OCI-LY3 (cell line): Measurements from ENCODE around the gene ZNF778.

Experiments
- H2AFZ ChIP-seq: fragments of 200-600, 300-600 bp; shearing (Covaris generic); 2 replicates; pipeline ENCODE4 v1.6.0; 2014; ENCODE audit warnings: antibody characterized with exemption, low read depth, low read length
- H3K27ac ChIP-seq: fragments of 200-600, 300-600 bp; sonication (generic); 2 replicates; pipeline ENCODE4 v1.5.1; 2014; ENCODE audit warnings: mild to moderate bottlenecking, low read length, moderate library complexity, mixed read lengths
- H3K27me3 ChIP-seq: fragments of 200-600, 300-600 bp; sonication (generic); 2 replicates; pipeline ENCODE4 v1.6.1; 2014; ENCODE audit warnings: low read depth, low read length, mixed read lengths
- H3K36me3 ChIP-seq: fragments of 200-600, 300-600 bp; sonication (generic); replicated peaks from 2 replicates; pipeline ENCODE3; 2014; ENCODE audit warnings: low read depth, low read length, mixed read lengths
- H3K4me1 ChIP-seq: fragments of 300-600, 200-600 bp; sonication (generic); 2 replicates; pipeline ENCODE4 v1.6.1; 2014; ENCODE audit warnings: low read length, mixed read lengths
- H3K4me2 ChIP-seq: fragments of 200-600, 300-600 bp; sonication (generic); 2 replicates; pipeline ENCODE4 v1.6.1; 2014; ENCODE audit warnings: low read length, mixed read lengths
- H3K4me3 ChIP-seq: fragments of 300-600, 200-600 bp; sonication (generic); 2 replicates; pipeline ENCODE4 v1.5.1; 2014; ENCODE audit warnings: antibody characterized with exemption, mild to moderate bottlenecking, low read length, moderate library complexity
- H3K79me2 ChIP-seq: fragments of 300-600, 200-600 bp; shearing (Covaris generic); 2 replicates; pipeline ENCODE4 v1.6.1; 2014; ENCODE audit warnings: mild to moderate bottlenecking, low read length, mixed read lengths
- H3K9ac ChIP-seq: fragments of 300-600, 200-600 bp; shearing (Covaris generic); 2 replicates; pipeline ENCODE4 v1.6.0; 2014; ENCODE audit warnings: mild to moderate bottlenecking, low read length, moderate library complexity
- H3K9me3 ChIP-seq: fragments of 200-600, 300-600 bp; shearing (Covaris generic); 2 replicates; pipeline ENCODE4 v1.6.1; 2014; ENCODE audit warnings: low read length, mixed read lengths; ENCODE audit not compliant: insufficient read depth
- H4K20me1 ChIP-seq: fragments of 200-600, 300-600 bp; sonication (generic); 2 replicates; pipeline ENCODE4 v1.6.1; 2016; ENCODE audit warnings: low read length, mixed read lengths; ENCODE audit not compliant: insufficient read depth
- CTCF ChIP-seq: fragments of 200-600, 300-600 bp; sonication (generic); IDR thresholded peaks from 2 replicates; pipeline ENCODE4 v1.5.1; 2014; ENCODE audit warnings: antibody characterized with exemption, low read length, low read depth
- EZH2phosphoT487 ChIP-seq: fragments of 200-600 bp; shearing (Covaris generic); IDR thresholded peaks from 2 replicates; pipeline ENCODE4 v1.6.1; 2018; ENCODE audit warnings: antibody characterized with exemption, mixed run types, low read depth

The ZNF778 gene

GRCh38 chr16:89268987-89269735 is 51.7 kb downstream of the ZNF778 start:
- Histone ChIP-seq H3K9ac (no peak overlapping the region), H3K27me3 (no peaks in the 10 kb centered on the region), H2AFZ (no peak overlapping the region), H3K4me3 (no peak overlapping the region), H3K9me3 (no peaks in the 10 kb centered on the region), H4K20me1 (0 out of 2 replicates have a peak, but pooled peaks cover 2% of the 10 kb centered on the region), H3K4me1 (no peaks in the 10 kb centered on the region), H3K4me2 (no peak overlapping the region), H3K27ac (no peak overlapping the region), H3K36me3 (peaks cover 53% of the 10 kb centered on the region), H3K79me2 (peaks cover 3% of the 10 kb centered on the region; the same call in 1 of the 2 replicates)
- no peak for TF ChIP-seq CTCF
- no peak for TF ChIP-seq EZH2phosphoT487

GRCh38 chr16:89269805-89270665 is 52.5 kb downstream of the ZNF778 start:
- peaks cover 56% of the 10 kb centered on the region for H3K36me3 ChIP-seq
- H4K20me1 ChIP-seq = 0 out of 2 replicates have a peak, but pooled peaks cover 2% of the 10 kb centered on the region
- no peak overlapping the region for H3K4me2 ChIP-seq

GRCh38 chr16:89270666-89271345 is 53.3 kb downstream of the ZNF778 start:
- no peaks in the 10 kb centered on the region for H3K4me1 ChIP-seq
- 0 out of 2 replicates have a peak, but pooled peaks cover 2% of the 10 kb centered on the region for H4K20me1 ChIP-seq
- TF ChIP-seq EZH2phosphoT487 = no peak
- TF ChIP-seq CTCF = no peak
- no peak overlapping the region for H2AFZ ChIP-seq
- H3K27me3 ChIP-seq = no peaks in the 10 kb centered on the region
- no peak overlapping the region for H3K9ac ChIP-seq
- H3K4me3 ChIP-seq = no peak overlapping the region
- H3K79me2 ChIP-seq = peaks cover 3% of the 10 kb centered on the region; the same call in 1 of the 2 replicates
- H3K36me3 ChIP-seq = peaks cover 48% of the 10 kb centered on the region
- H3K27ac ChIP-seq = no peak overlapping the region
- H3K4me2 ChIP-seq = no peak overlapping the region
- no peaks in the 10 kb centered on the region for H3K9me3 ChIP-seq

More at GRCh38 chr16:89269805-89270665, 52.5 kb downstream of the ZNF778 start:
- H3K4me1 ChIP-seq = no peaks in the 10 kb centered on the region
- H3K9ac ChIP-seq = no peak overlapping the region
- peaks cover 3% of the 10 kb centered on the region; the same call in 1 of the 2 replicates for H3K79me2 ChIP-seq
- H3K27me3 ChIP-seq = no peaks in the 10 kb centered on the region
- TF ChIP-seq CTCF = no peak
- TF ChIP-seq EZH2phosphoT487 = no peak
- H3K27ac ChIP-seq = no peak overlapping the region
- H3K4me3 ChIP-seq = no peak overlapping the region
- H3K9me3 ChIP-seq = no peaks in the 10 kb centered on the region
- H2AFZ ChIP-seq = no peak overlapping the region
